GM19452 (cell line): ENCODE measurements around the gene ZNF410.
"Not testable (repeated sequence)": the region's sequence is repeated elsewhere in the genome, so short reads cannot be mapped to it uniquely, and the experiment has no call there.

Source experiments
- ATAC-seq: cut with Tn5 transposase; IDR thresholded peaks from one replicate; pipeline ENCODE4 v1.9.1; 2021; ENCODE audit not compliant: unreplicated experiment

The ZNF410 gene

GRCh38 chr14:73884438-73885190, 2.0 kb upstream of the ZNF410 start:
- no peak for ATAC-seq

- no peak for ATAC-seq
Observed at GRCh38 chr14:73887318-73887616, 608 bp downstream of the ZNF410 start.

- ATAC-seq = no peak
Observed at GRCh38 chr14:73887694-73888459, 1.2 kb downstream of the ZNF410 start.

- ATAC-seq = no peak
Observed at GRCh38 chr14:73888460-73888725, 1.7 kb downstream of the ZNF410 start.

GRCh38 chr14:73888971-73889370, 2.3 kb downstream of the ZNF410 start:
- no peak for ATAC-seq

- ATAC-seq = no peak
Observed at GRCh38 chr14:73889376-73889775, 2.7 kb downstream of the ZNF410 start.

GRCh38 chr14:73894180-73894687, 7.6 kb downstream of the ZNF410 start:
- ATAC-seq = not testable (repeated sequence)

- ATAC-seq = no peak
Observed at GRCh38 chr14:73895939-73896338, 9.3 kb downstream of the ZNF410 start.

- ATAC-seq = no peak
Observed at GRCh38 chr14:73896521-73896920, 9.9 kb downstream of the ZNF410 start.

GRCh38 chr14:73903028-73903427, 16.4 kb downstream of the ZNF410 start:
- ATAC-seq = no peak

GRCh38 chr14:73909681-73910080, 23.0 kb downstream of the ZNF410 start:
- ATAC-seq = no peak

GRCh38 chr14:73913256-73913655, 26.6 kb downstream of the ZNF410 start:
- ATAC-seq = no peak

- ATAC-seq = no peak
Observed at GRCh38 chr14:73916324-73916723, 29.7 kb downstream of the ZNF410 start.

GRCh38 chr14:73919457-73919856, 32.8 kb downstream of the ZNF410 start:
- ATAC-seq = not testable (repeated sequence)

GRCh38 chr14:73924337-73924736, 37.7 kb downstream of the ZNF410 start:
- ATAC-seq = no peak

- ATAC-seq = no peak
Observed at GRCh38 chr14:73935666-73936065, 49.0 kb downstream of the ZNF410 start.

GRCh38 chr14:73936548-73936947, 49.9 kb downstream of the ZNF410 start:
- no peak for ATAC-seq

GRCh38 chr14:73937012-73937411, 50.4 kb downstream of the ZNF410 start:
- ATAC-seq = no peak

- no peak for ATAC-seq
Observed at GRCh38 chr14:73942180-73942579, 55.5 kb downstream of the ZNF410 start.

- ATAC-seq = no peak
Observed at GRCh38 chr14:73943083-73943482, 56.4 kb downstream of the ZNF410 start.

GRCh38 chr14:73944432-73945158, 57.9 kb downstream of the ZNF410 start:
- no peak for ATAC-seq

GRCh38 chr14:73945159-73945670, 58.6 kb downstream of the ZNF410 start:
- no peak for ATAC-seq
